Stimulated activated CD8-positive, alpha-beta memory T cell treated with anti-CD3 and anti-CD28 coated beads, Interleukin-2, amount 100 ng/mL, for 48 hours (primary cell): Measurements from ENCODE around the gene PLBD2.
A peak's percentile ranks its signal among the peaks of the same experiment; 100 is the strongest.
"Not testable (repeated sequence)": the region's sequence is repeated elsewhere in the genome, so short reads cannot be mapped to it uniquely, and the experiment has no call there.

Source experiments
- DNase-seq, 2 donors: peaks; one replicate each; pipeline ENCODE4 v3.0.0-alpha.2; 2020; ENCODE audit warnings: low read depth in 2 of 2

PLBD2 gene

GRCh38 chr12:113333877-113334785 lies 24.3 kb upstream of the PLBD2 start:
- DNase-seq = no peak

GRCh38 chr12:113334786-113335539 lies 23.4 kb upstream of the PLBD2 start, which contains the start of gene SLC8B1:
Gene SLC8B1 (minus strand): TSS chr12:113335109. CDS start chr12:113332878, 2,231 bp downstream.
- DNase-seq = peak; percentile 81 to 88

- no peak for DNase-seq
Observed at GRCh38 chr12:113339540-113339939, 18.8 kb upstream of the PLBD2 start.

GRCh38 chr12:113340061-113340460 lies 18.3 kb upstream of the PLBD2 start:
- DNase-seq = no peak

- DNase-seq = no peak
Observed at GRCh38 chr12:113341535-113341934, 16.9 kb upstream of the PLBD2 start.

- no peak for DNase-seq
Observed at GRCh38 chr12:113345318-113345717, 13.1 kb upstream of the PLBD2 start.

- no peak for DNase-seq
Observed at GRCh38 chr12:113346353-113346752, 12.0 kb upstream of the PLBD2 start.

GRCh38 chr12:113347107-113347506 lies 11.3 kb upstream of the PLBD2 start:
- DNase-seq = no peak

GRCh38 chr12:113347892-113348291 lies 10.5 kb upstream of the PLBD2 start:
- no peak for DNase-seq

GRCh38 chr12:113348849-113349536 lies 9.4 kb upstream of the PLBD2 start:
- DNase-seq = no peak

- DNase-seq = no peak
Observed at GRCh38 chr12:113351089-113351488, 7.3 kb upstream of the PLBD2 start.

GRCh38 chr12:113354192-113354591 lies 4.2 kb upstream of the PLBD2 start:
- not testable (repeated sequence) for DNase-seq

GRCh38 chr12:113359133-113359938 lies 949 bp downstream of the PLBD2 start:
- no peak for DNase-seq

GRCh38 chr12:113359939-113360748 lies 1.8 kb downstream of the PLBD2 start:
- DNase-seq = no peak

- DNase-seq = no peak
Observed at GRCh38 chr12:113361574-113362370, 3.4 kb downstream of the PLBD2 start.

- DNase-seq = no peak
Observed at GRCh38 chr12:113364698-113365097, 6.3 kb downstream of the PLBD2 start.

GRCh38 chr12:113365639-113366395 lies 7.4 kb downstream of the PLBD2 start:
- DNase-seq = no peak

- no peak for DNase-seq
Observed at GRCh38 chr12:113366827-113367226, 8.4 kb downstream of the PLBD2 start.

GRCh38 chr12:113368331-113368730 lies 9.9 kb downstream of the PLBD2 start:
- no peak for DNase-seq
